GM23338 (cell line): ENCODE data around the gene ZNF792. TPM values are rescaled to one million over a fixed set of nuclear protein-coding genes. Genes with fewer than 3 reads are reported as not detected.

Experiments used
- ATAC-seq: fragments of 200-7000 bp; cut with Tn5 transposase; 3 replicates; pipeline ENCODE4 v1.9.1; 2020
- DNase-seq: peaks from one replicate; pipeline ENCODE4 v3.0.0-alpha.2; 2015; ENCODE audit warnings: low spot score
- H2AFZ ChIP-seq: fragments of 200-600 bp; sonication (generic); 2 replicates; pipeline ENCODE4 v1.8.0; 2016; ENCODE audit warnings: antibody characterized with exemption, mild to moderate bottlenecking, moderate library complexity
- H3F3A ChIP-seq: fragments of 200-600 bp; sonication (generic); replicated peaks from 2 replicates; pipeline ENCODE4 v1.8.0; 2017; ENCODE audit warnings: antibody characterized with exemption, mixed run types, low read depth
- H3K27ac ChIP-seq: fragments of 200-600 bp; sonication (generic); 2 replicates; pipeline ENCODE4 v1.6.1; 2016; ENCODE audit warnings: low read depth
- H3K27me3 ChIP-seq: fragments of 200-600 bp; sonication (generic); 2 replicates; pipeline ENCODE4 v1.8.0; 2016; ENCODE audit warnings: mild to moderate bottlenecking, mixed run types, moderate library complexity; ENCODE audit not compliant: insufficient read depth
- H3K36me3 ChIP-seq: fragments of 200-600 bp; sonication (generic); 2 replicates; pipeline ENCODE4 v1.8.0; 2016; ENCODE audit warnings: mild to moderate bottlenecking; ENCODE audit not compliant: insufficient read depth
- H3K4me1 ChIP-seq: fragments of 200-600 bp; sonication (generic); 2 replicates; pipeline ENCODE4 v1.8.0; 2016; ENCODE audit warnings: mild to moderate bottlenecking, moderate library complexity; ENCODE audit not compliant: insufficient read depth
- H3K4me2 ChIP-seq: fragments of 200-600 bp; sonication (generic); 2 replicates; pipeline ENCODE4 v1.7.1; 2017; ENCODE audit warnings: mixed run types
- H3K4me3 ChIP-seq: fragments of 200-600 bp; sonication (generic); 2 replicates; pipeline ENCODE4 v1.6.1; 2016; ENCODE audit warnings: mixed run types
- H3K79me2 ChIP-seq: fragments of 200-600 bp; sonication (generic); replicated peaks from 2 replicates; pipeline ENCODE4 v1.8.0; 2017; ENCODE audit warnings: mild to moderate bottlenecking; ENCODE audit not compliant: insufficient read depth
- H3K9me2 ChIP-seq: fragments of 200-600 bp; sonication (generic); 2 replicates; pipeline ENCODE4 v1.8.0; 2017; ENCODE audit not compliant: insufficient read depth
- H4K20me1 ChIP-seq: fragments of 200-600 bp; sonication (generic); replicated peaks from 2 replicates; pipeline ENCODE4 v1.8.0; 2017; ENCODE audit warnings: mild to moderate bottlenecking; ENCODE audit not compliant: insufficient read depth
- H3K27ac Mint-ChIP-seq: 2 replicates; pipeline ENCODE4 v1.8.0; 2020; ENCODE audit warnings: inconsistent platforms, mild to moderate bottlenecking, moderate library complexity, mixed read lengths
- H3K27me3 Mint-ChIP-seq: 3 replicates; pipeline ENCODE4 v1.8.0; 2022; ENCODE audit warnings: low read depth, mild to moderate bottlenecking, moderate library complexity, mixed read lengths, inconsistent platforms; ENCODE audit not compliant: insufficient read depth, poor library complexity
- H3K36me3 Mint-ChIP-seq: 3 replicates; pipeline ENCODE4 v1.8.0; 2021; ENCODE audit warnings: low read depth, mild to moderate bottlenecking, inconsistent platforms, moderate library complexity, mixed read lengths
- H3K4me1 Mint-ChIP-seq: 3 replicates; pipeline ENCODE4 v1.8.0; 2020; ENCODE audit warnings: mild to moderate bottlenecking, inconsistent platforms, mixed read lengths
- H3K4me3 Mint-ChIP-seq: 3 replicates; pipeline ENCODE4 v1.8.0; 2021; ENCODE audit warnings: moderate library complexity, mild to moderate bottlenecking, inconsistent platforms, mixed read lengths
- H3K9me3 Mint-ChIP-seq: 3 replicates; pipeline ENCODE4 v1.8.0; 2020; ENCODE audit warnings: moderate library complexity, mild to moderate bottlenecking, inconsistent platforms, mixed read lengths
- CREB1 ChIP-seq: fragments of 250-450 bp; sonication (Bioruptor Pico); IDR thresholded peaks from 2 replicates; pipeline ENCODE4 v1.5.0; 2020; ENCODE audit warnings: low read depth, mild to moderate bottlenecking, moderate library complexity
- EZH2 ChIP-seq: fragments of 200-600 bp; sonication (generic); IDR thresholded peaks from one replicate; pipeline ENCODE4 v1.8.0; 2017; ENCODE audit warnings: antibody characterized with exemption, mild to moderate bottlenecking, low read depth; ENCODE audit not compliant: unreplicated experiment
- EZH2phosphoT487 ChIP-seq: fragments of 200-600 bp; sonication (generic); IDR thresholded peaks from one replicate; pipeline ENCODE4 v1.8.1; 2018; ENCODE audit warnings: antibody characterized with exemption; ENCODE audit not compliant: unreplicated experiment
- JUNB ChIP-seq: IDR thresholded peaks from one replicate; pipeline ENCODE4 v1.6.1; 2016; ENCODE audit warnings: antibody characterized with exemption; ENCODE audit not compliant: unreplicated experiment
- NANOG ChIP-seq: IDR thresholded peaks from 2 replicates; pipeline ENCODE4 v1.6.1; 2016; ENCODE audit warnings: antibody characterized with exemption, borderline replicate concordance
- POLR2AphosphoS5 ChIP-seq: IDR thresholded peaks from 2 replicates; pipeline ENCODE4 v1.6.1; 2016; ENCODE audit warnings: antibody characterized with exemption, low read depth
- STAT1 ChIP-seq: IDR thresholded peaks from one replicate; pipeline ENCODE4 v1.6.1; 2016; ENCODE audit warnings: antibody characterized with exemption; ENCODE audit not compliant: unreplicated experiment
- ZNF114 ChIP-seq: fragments of 250-450 bp; sonication (Bioruptor Pico); IDR thresholded peaks from 2 replicates; pipeline ENCODE4 v1.5.0; 2020; ENCODE audit warnings: mild to moderate bottlenecking, moderate library complexity
- ZNF331 ChIP-seq: fragments of 250-450 bp; sonication (Bioruptor Pico); IDR thresholded peaks from 2 replicates; pipeline ENCODE4 v1.5.0; 2020; ENCODE audit warnings: low read depth, mild to moderate bottlenecking, moderate library complexity
- polyA plus RNA-seq: library from polyadenylated mRNA; unstranded; fragments of >200 nt; fragmentation: Nextera tagmentation; extraction: Ambion mirVana; gene quantifications from 2 replicates; pipeline ENCODE4 v1.2.1, GENCODE V29; 2016
- total RNA-seq: library from RNA; depleted of rRNA; stranded (reverse); fragments of >200 nt; shearing (Covaris generic); gene quantifications from 2 replicates; pipeline ENCODE4 v1.2.3, GENCODE V29; 2014
- TF ChIP-seq, protein P1 (sequence below), 2 experiments: fragments of 200-600 bp in 1 of 2; sonication (generic) in 1 of 2; conservative IDR thresholded peaks; 2 replicates each; pipeline versions ENCODE4 v1.5.1 to v1.6.1; 2016 to 2017; ENCODE audit warnings: antibody characterized with exemption in 2 of 2, low read depth in 2 of 2, mild to moderate bottlenecking in 2 of 2, moderate library complexity in 1 of 2
- TF ChIP-seq, protein P2 (sequence below): IDR thresholded peaks from 2 replicates; pipeline ENCODE4 v1.6.1; 2016; ENCODE audit warnings: antibody characterized with exemption
- TF ChIP-seq, protein P3 (sequence below): fragments of 250-450 bp; sonication (Bioruptor Pico); IDR thresholded peaks from 2 replicates; pipeline ENCODE4 v1.5.0; 2020; ENCODE audit warnings: mild to moderate bottlenecking, moderate library complexity
- TF ChIP-seq, protein P4 (sequence below): IDR thresholded peaks from one replicate; pipeline ENCODE4 v1.6.1; 2018; ENCODE audit warnings: antibody characterized with exemption; ENCODE audit not compliant: unreplicated experiment

ZNF792 gene
- total and polyA plus RNA-seq, 2 experiments from 2014 or later: 1.3 to 12.8 TPM

GRCh38 chr19:35011737-35012682 lies 48.0 kb upstream of the ZNF792 start:
- Histone ChIP-seq H3K27me3 (no peaks in the 10 kb centered on the region), H3K9me2 (no peaks in the 10 kb centered on the region), H3K4me3 (no peak overlapping the region), H3K4me1 (no peaks in the 10 kb centered on the region), H3F3A (peaks cover 33% of the 10 kb centered on the region), H3K4me2 (no peak overlapping the region), H3K79me2 (peaks cover 18% of the 10 kb centered on the region), H3K27ac (no peak overlapping the region), H3K36me3 (peaks cover 64% of the 10 kb centered on the region), H2AFZ (no peak overlapping the region), H4K20me1 (peaks cover 32% of the 10 kb centered on the region)
- H3K27ac Mint-ChIP-seq: 0 out of 2 replicates have a peak overlapping the region, but pooled peaks have one; percentile 36
- no peaks in the 10 kb centered on the region; the same call in 2 of the 3 replicates for H3K9me3 Mint-ChIP-seq
- no peak overlapping the region; the same call in 2 of the 3 replicates for H3K4me3 Mint-ChIP-seq
- H3K27me3 Mint-ChIP-seq: peaks cover 25% of the 10 kb centered on the region
- peaks cover 4% of the 10 kb centered on the region; the same call in 1 of the 3 replicates for H3K4me1 Mint-ChIP-seq
- H3K36me3 Mint-ChIP-seq: peaks cover 86% of the 10 kb centered on the region
- DNase-seq (no peak), ATAC-seq (no peak)
- TF ChIP-seq POLR2AphosphoS5 (no peak; the same call in none of the 2 replicates), EZH2phosphoT487 (no peak), JUNB (no peak), ZNF331 (CRISPR knock-in tag) (no peak), NANOG (no peak), ZNF114 (no peak), STAT1 (no peak), CREB1 (CRISPR knock-in tag) (no peak), EZH2 (no peak)
- TF ChIP-seq, protein P1, sequence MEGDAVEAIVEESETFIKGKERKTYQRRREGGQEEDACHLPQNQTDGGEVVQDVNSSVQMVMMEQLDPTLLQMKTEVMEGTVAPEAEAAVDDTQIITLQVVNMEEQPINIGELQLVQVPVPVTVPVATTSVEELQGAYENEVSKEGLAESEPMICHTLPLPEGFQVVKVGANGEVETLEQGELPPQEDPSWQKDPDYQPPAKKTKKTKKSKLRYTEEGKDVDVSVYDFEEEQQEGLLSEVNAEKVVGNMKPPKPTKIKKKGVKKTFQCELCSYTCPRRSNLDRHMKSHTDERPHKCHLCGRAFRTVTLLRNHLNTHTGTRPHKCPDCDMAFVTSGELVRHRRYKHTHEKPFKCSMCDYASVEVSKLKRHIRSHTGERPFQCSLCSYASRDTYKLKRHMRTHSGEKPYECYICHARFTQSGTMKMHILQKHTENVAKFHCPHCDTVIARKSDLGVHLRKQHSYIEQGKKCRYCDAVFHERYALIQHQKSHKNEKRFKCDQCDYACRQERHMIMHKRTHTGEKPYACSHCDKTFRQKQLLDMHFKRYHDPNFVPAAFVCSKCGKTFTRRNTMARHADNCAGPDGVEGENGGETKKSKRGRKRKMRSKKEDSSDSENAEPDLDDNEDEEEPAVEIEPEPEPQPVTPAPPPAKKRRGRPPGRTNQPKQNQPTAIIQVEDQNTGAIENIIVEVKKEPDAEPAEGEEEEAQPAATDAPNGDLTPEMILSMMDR (conservative IDR thresholded peaks at IDR 0.05; ENCODE audit: low read depth in 2 of 2): no peak
- TF ChIP-seq, protein P2, sequence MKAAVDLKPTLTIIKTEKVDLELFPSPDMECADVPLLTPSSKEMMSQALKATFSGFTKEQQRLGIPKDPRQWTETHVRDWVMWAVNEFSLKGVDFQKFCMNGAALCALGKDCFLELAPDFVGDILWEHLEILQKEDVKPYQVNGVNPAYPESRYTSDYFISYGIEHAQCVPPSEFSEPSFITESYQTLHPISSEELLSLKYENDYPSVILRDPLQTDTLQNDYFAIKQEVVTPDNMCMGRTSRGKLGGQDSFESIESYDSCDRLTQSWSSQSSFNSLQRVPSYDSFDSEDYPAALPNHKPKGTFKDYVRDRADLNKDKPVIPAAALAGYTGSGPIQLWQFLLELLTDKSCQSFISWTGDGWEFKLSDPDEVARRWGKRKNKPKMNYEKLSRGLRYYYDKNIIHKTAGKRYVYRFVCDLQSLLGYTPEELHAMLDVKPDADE: no peak
- TF ChIP-seq, protein P3, sequence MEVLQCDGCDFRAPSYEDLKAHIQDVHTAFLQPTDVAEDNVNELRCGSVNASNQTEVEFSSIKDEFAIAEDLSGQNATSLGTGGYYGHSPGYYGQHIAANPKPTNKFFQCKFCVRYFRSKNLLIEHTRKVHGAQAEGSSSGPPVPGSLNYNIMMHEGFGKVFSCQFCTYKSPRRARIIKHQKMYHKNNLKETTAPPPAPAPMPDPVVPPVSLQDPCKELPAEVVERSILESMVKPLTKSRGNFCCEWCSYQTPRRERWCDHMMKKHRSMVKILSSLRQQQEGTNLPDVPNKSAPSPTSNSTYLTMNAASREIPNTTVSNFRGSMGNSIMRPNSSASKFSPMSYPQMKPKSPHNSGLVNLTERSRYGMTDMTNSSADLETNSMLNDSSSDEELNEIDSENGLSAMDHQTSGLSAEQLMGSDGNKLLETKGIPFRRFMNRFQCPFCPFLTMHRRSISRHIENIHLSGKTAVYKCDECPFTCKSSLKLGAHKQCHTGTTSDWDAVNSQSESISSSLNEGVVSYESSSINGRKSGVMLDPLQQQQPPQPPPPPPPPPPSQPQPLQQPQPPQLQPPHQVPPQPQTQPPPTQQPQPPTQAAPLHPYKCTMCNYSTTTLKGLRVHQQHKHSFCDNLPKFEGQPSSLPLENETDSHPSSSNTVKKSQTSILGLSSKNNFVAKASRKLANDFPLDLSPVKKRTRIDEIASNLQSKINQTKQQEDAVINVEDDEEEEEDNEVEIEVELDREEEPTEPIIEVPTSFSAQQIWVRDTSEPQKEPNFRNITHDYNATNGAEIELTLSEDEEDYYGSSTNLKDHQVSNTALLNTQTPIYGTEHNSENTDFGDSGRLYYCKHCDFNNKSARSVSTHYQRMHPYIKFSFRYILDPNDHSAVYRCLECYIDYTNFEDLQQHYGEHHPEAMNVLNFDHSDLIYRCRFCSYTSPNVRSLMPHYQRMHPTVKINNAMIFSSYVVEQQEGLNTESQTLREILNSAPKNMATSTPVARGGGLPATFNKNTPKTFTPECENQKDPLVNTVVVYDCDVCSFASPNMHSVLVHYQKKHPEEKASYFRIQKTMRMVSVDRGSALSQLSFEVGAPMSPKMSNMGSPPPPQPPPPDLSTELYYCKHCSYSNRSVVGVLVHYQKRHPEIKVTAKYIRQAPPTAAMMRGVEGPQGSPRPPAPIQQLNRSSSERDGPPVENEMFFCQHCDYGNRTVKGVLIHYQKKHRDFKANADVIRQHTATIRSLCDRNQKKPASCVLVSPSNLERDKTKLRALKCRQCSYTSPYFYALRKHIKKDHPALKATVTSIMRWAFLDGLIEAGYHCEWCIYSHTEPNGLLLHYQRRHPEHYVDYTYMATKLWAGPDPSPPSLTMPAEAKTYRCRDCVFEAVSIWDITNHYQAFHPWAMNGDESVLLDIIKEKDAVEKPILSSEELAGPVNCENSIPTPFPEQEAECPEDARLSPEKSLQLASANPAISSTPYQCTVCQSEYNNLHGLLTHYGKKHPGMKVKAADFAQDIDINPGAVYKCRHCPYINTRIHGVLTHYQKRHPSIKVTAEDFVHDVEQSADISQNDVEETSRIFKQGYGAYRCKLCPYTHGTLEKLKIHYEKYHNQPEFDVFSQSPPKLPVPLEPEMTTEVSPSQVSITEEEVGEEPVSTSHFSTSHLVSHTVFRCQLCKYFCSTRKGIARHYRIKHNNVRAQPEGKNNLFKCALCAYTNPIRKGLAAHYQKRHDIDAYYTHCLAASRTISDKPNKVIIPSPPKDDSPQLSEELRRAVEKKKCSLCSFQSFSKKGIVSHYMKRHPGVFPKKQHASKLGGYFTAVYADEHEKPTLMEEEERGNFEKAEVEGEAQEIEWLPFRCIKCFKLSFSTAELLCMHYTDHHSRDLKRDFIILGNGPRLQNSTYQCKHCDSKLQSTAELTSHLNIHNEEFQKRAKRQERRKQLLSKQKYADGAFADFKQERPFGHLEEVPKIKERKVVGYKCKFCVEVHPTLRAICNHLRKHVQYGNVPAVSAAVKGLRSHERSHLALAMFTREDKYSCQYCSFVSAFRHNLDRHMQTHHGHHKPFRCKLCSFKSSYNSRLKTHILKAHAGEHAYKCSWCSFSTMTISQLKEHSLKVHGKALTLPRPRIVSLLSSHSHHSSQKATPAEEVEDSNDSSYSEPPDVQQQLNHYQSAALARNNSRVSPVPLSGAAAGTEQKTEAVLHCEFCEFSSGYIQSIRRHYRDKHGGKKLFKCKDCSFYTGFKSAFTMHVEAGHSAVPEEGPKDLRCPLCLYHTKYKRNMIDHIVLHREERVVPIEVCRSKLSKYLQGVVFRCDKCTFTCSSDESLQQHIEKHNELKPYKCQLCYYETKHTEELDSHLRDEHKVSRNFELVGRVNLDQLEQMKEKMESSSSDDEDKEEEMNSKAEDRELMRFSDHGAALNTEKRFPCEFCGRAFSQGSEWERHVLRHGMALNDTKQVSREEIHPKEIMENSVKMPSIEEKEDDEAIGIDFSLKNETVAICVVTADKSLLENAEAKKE (CRISPR knock-in tag): no peak
- TF ChIP-seq, protein P4, sequence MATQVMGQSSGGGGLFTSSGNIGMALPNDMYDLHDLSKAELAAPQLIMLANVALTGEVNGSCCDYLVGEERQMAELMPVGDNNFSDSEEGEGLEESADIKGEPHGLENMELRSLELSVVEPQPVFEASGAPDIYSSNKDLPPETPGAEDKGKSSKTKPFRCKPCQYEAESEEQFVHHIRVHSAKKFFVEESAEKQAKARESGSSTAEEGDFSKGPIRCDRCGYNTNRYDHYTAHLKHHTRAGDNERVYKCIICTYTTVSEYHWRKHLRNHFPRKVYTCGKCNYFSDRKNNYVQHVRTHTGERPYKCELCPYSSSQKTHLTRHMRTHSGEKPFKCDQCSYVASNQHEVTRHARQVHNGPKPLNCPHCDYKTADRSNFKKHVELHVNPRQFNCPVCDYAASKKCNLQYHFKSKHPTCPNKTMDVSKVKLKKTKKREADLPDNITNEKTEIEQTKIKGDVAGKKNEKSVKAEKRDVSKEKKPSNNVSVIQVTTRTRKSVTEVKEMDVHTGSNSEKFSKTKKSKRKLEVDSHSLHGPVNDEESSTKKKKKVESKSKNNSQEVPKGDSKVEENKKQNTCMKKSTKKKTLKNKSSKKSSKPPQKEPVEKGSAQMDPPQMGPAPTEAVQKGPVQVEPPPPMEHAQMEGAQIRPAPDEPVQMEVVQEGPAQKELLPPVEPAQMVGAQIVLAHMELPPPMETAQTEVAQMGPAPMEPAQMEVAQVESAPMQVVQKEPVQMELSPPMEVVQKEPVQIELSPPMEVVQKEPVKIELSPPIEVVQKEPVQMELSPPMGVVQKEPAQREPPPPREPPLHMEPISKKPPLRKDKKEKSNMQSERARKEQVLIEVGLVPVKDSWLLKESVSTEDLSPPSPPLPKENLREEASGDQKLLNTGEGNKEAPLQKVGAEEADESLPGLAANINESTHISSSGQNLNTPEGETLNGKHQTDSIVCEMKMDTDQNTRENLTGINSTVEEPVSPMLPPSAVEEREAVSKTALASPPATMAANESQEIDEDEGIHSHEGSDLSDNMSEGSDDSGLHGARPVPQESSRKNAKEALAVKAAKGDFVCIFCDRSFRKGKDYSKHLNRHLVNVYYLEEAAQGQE: no peak
